LHCN-M2 (cell line): ENCODE results near the gene TUBD1. TPM values are rescaled to one million over a fixed set of nuclear protein-coding genes. Genes with fewer than 3 reads are reported as not detected.
"Not testable (repeated sequence)": the region's sequence is repeated elsewhere in the genome, so short reads cannot be mapped to it uniquely, and the experiment has no call there.

Source experiments
- DNase-seq: peaks from one replicate; pipeline ENCODE4 v3.0.0-alpha.2; 2012; ENCODE audit warnings: low read depth
- polyA plus RNA-seq: library from polyadenylated mRNA; unstranded; fragments of >200 nt; gene quantifications from one replicate; pipeline ENCODE4 v1.2.1, GENCODE V29; 2012; ENCODE audit warnings: missing spikeins
- total RNA-seq: library from RNA; depleted of rRNA; stranded (reverse); fragments of >200 nt; gene quantifications from 2 replicates; pipeline ENCODE4 v1.2.3, GENCODE V29; 2014; rRNA removed

The TUBD1 gene
- 1.3 and 4.8 TPM in 2 replicates for total RNA-seq
- polyA plus RNA-seq, result 1.6 TPM

- DNase-seq, result peak; percentile 99
These were observed at the start of gene TUBD1, which contains the start of gene RPS6KB1 for GRCh38 chr17:59892924-59893675. TSS of gene TUBD1 (minus strand) at chr17:59892943. CDS start at chr17:59891002, 1,941 bp downstream. TSS of gene RPS6KB1 (plus strand) at chr17:59893121. CDS start at chr17:59893185, 64 bp downstream.

GRCh38 chr17:59941131-59941530, 48.4 kb upstream of the TUBD1 start:
- DNase-seq, result no peak

- not testable (repeated sequence) for DNase-seq
These were observed 48.0 kb upstream of the TUBD1 start for GRCh38 chr17:59940697-59941096.

- not testable (repeated sequence) for DNase-seq
These were observed 40.6 kb upstream of the TUBD1 start for GRCh38 chr17:59933317-59933716.

- DNase-seq, result peak; percentile 49
These were observed 38.0 kb upstream of the TUBD1 start for GRCh38 chr17:59930768-59931167.

- not testable (repeated sequence) for DNase-seq
These were observed 37.4 kb upstream of the TUBD1 start for GRCh38 chr17:59930121-59930520.

- DNase-seq, result not testable (repeated sequence)
These were observed 27.9 kb upstream of the TUBD1 start for GRCh38 chr17:59920637-59921036.

- DNase-seq, result no peak
These were observed 23.7 kb upstream of the TUBD1 start for GRCh38 chr17:59916446-59916845.

- peak; percentile 41 for DNase-seq
These were observed 21.6 kb upstream of the TUBD1 start for GRCh38 chr17:59914274-59914854.

GRCh38 chr17:59907467-59907866, 14.7 kb upstream of the TUBD1 start:
- no peak for DNase-seq

GRCh38 chr17:59903455-59903854, 10.7 kb upstream of the TUBD1 start:
- no peak for DNase-seq

GRCh38 chr17:59901604-59902003, 8.9 kb upstream of the TUBD1 start:
- no peak for DNase-seq

- DNase-seq, result no peak
These were observed 6.4 kb upstream of the TUBD1 start for GRCh38 chr17:59899099-59899498.

- DNase-seq, result no peak
These were observed 4.3 kb upstream of the TUBD1 start for GRCh38 chr17:59897090-59897489.

GRCh38 chr17:59893676-59894100, 945 bp upstream of the TUBD1 start:
- DNase-seq, result peak; percentile 59

- DNase-seq, result no peak
These were observed 356 bp downstream of the TUBD1 start for GRCh38 chr17:59892251-59892923.

- peak; percentile 23 for DNase-seq
These were observed 2.0 kb downstream of the TUBD1 start for GRCh38 chr17:59890720-59891119.

GRCh38 chr17:59888145-59888750, 4.5 kb downstream of the TUBD1 start:
- DNase-seq, result no peak

GRCh38 chr17:59884861-59885260, 7.9 kb downstream of the TUBD1 start:
- DNase-seq, result no peak

- DNase-seq, result no peak
These were observed 14.1 kb downstream of the TUBD1 start for GRCh38 chr17:59878624-59879023.

- DNase-seq, result no peak
These were observed 14.8 kb downstream of the TUBD1 start for GRCh38 chr17:59877965-59878364.

GRCh38 chr17:59876107-59876506, 16.6 kb downstream of the TUBD1 start:
- DNase-seq, result no peak
